ENCODE data around the gene PCK2.

Gene PCK2

DNA sequence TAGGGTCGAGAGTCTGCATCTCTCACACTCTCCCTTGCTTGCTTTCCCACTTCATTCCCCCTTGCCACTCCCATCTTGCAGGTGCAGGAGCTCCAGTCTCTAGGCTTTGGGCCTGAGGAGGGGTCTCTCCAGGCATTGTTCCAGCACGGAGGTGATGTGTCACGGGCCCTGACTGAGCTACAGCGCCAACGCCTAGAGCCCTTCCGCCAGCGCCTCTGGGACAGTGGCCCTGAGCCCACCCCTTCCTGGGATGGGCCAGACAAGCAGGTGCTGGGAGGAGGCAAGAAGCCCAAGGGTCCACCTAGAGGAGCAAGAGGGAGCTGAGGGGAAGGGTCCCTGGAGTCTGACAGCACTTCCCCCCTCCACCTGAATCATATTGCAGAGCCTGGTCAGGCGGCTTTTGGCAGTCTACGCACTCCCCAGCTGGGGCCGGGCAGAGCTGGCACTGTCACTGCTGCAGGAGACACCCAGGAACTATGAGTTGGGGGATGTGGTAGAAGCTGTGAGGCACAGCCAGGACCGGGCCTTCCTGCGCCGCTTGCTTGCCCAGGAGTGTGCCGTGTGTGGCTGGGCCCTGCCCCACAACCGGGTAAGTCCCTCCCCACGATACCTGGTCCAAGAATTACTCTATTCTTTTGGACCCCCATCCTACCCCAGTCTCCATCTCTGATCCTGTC is 57.4 kb downstream of the PCK2 start:
- no peak overlapping the region for H3K4me3 ChIP-seq (ENCODE audit: low read depth, low read length)
- DNase-seq (ENCODE audit: low read depth) = no peak
- in situ Hi-C loops (cut with HindIII; ENCODE audit: low sequenced_read_pairs) = no loop called here
- TF ChIP-seq CTCF (IDR thresholded peaks at IDR 0.05; ENCODE audit: low read depth, low read length, missing control alignments) = no peak

Data from astrocyte of the cerebellum (primary cell).